K562 (cell line): ENCODE measurements around the gene THAP2. TPM values are rescaled to one million over a fixed set of nuclear protein-coding genes. Genes with fewer than 3 reads are reported as not detected.

Experiments
- AFF4 ChIP-seq: sonication (generic); formaldehyde crosslinking; IDR thresholded peaks from 2 replicates; pipeline ENCODE4 v1.8.0; 2023; ENCODE audit warnings: mild to moderate bottlenecking, missing genetic modification reagents
- ARNT ChIP-seq, 2 experiments: fragments of 450-650 bp; IDR thresholded peaks; 2 replicates each; pipeline ENCODE4 v1.6.1; 2016; ENCODE audit warnings: mild to moderate bottlenecking in 1 of 2
- CBFB ChIP-seq: sonication (generic); formaldehyde crosslinking; IDR thresholded peaks from 2 replicates; pipeline ENCODE4 v1.4.0; 2020; ENCODE audit warnings: mild to moderate bottlenecking, missing genetic modification reagents
- CBX5 ChIP-seq: IDR thresholded peaks from 2 replicates; pipeline ENCODE4 v1.6.1; 2014; ENCODE audit warnings: low read depth, borderline replicate concordance
- CHD1 ChIP-seq: fragments of 200-600 bp; sonication (generic); IDR thresholded peaks from one replicate; pipeline ENCODE4 v1.6.1; 2012; ENCODE audit warnings: mild to moderate bottlenecking, moderate library complexity, low read length, inconsistent platforms
- DDX20 ChIP-seq: fragments of 450-650 bp; IDR thresholded peaks from 2 replicates; pipeline ENCODE4 v1.6.1; 2016; ENCODE audit warnings: missing genetic modification characterization, low read depth, mild to moderate bottlenecking, missing compliant biosample characterization, moderate library complexity
- HLTF ChIP-seq: fragments of 450-650 bp; IDR thresholded peaks from 2 replicates; pipeline ENCODE4 v1.6.1; 2016
- NFRKB ChIP-seq: fragments of 450-650 bp; IDR thresholded peaks from 2 replicates; pipeline ENCODE4 v1.6.1; 2016; ENCODE audit warnings: low read depth
- NFYB ChIP-seq: IDR thresholded peaks from 2 replicates; pipeline ENCODE4 v1.6.1; 2011; ENCODE audit warnings: mild to moderate bottlenecking, moderate library complexity; ENCODE audit not compliant: insufficient read length; ENCODE audit errors: extremely low read depth
- PKNOX1 ChIP-seq: fragments of 450-650 bp; IDR thresholded peaks from 2 replicates; pipeline ENCODE4 v1.6.1; 2016
- RAD51 ChIP-seq: fragments of 450-650 bp; IDR thresholded peaks from 2 replicates; pipeline ENCODE4 v1.7.1; 2016; ENCODE audit warnings: low read depth, mild to moderate bottlenecking, borderline replicate concordance
- TAF9B ChIP-seq: fragments of 450-650 bp; IDR thresholded peaks from 2 replicates; pipeline ENCODE4 v1.6.1; 2018; ENCODE audit warnings: mild to moderate bottlenecking; ENCODE audit not compliant: partially characterized antibody
- VEZF1 ChIP-seq: fragments of 200-800 bp; sonication (Bioruptor generic); IDR thresholded peaks from 2 replicates; pipeline ENCODE4 v1.6.1; 2017; ENCODE audit warnings: missing genetic modification characterization, missing compliant biosample characterization
- ZBTB49 ChIP-seq: sonication (generic); formaldehyde crosslinking; IDR thresholded peaks from 2 replicates; pipeline ENCODE4 v1.8.0; 2022; ENCODE audit warnings: missing genetic modification reagents, mild to moderate bottlenecking, borderline replicate concordance
- ZFX ChIP-seq: sonication (generic); formaldehyde crosslinking; IDR thresholded peaks from 2 replicates; pipeline ENCODE4 v1.8.0; 2022; ENCODE audit warnings: mild to moderate bottlenecking, missing genetic modification reagents, moderate library complexity
- ZNF143 ChIP-seq: sonication (generic); formaldehyde crosslinking; IDR thresholded peaks from 2 replicates; pipeline ENCODE4 v1.9.0; 2022; ENCODE audit warnings: mild to moderate bottlenecking, missing genetic modification reagents
- ZNF239 ChIP-seq: fragments of 250-450 bp; sonication (Bioruptor Pico); IDR thresholded peaks from 2 replicates; pipeline ENCODE4 v1.4.0; 2020; ENCODE audit warnings: mild to moderate bottlenecking
- ZNF311 ChIP-seq: fragments of 250-450 bp; sonication (Bioruptor Pico); IDR thresholded peaks from 2 replicates; pipeline ENCODE4 v1.4.0; 2020; ENCODE audit warnings: mild to moderate bottlenecking, moderate library complexity
- polyA plus RNA-seq, 8 experiments: library from polyadenylated mRNA; depleted of rRNA in 4 of 8; stranded (reverse) in 5 of 8; unstranded in 3 of 8; fragments of >200 nt; fragmentation: Nextera tagmentation in 2 of 8; fragmentation: Illumina TruSeq in 1 of 8; extraction: Ambion mirVana in 2 of 8; extraction: Trizol in 1 of 8; gene quantifications; 2 replicates each; pipeline versions ENCODE4 v1.2.1 to v1.2.3, GENCODE V29; 2011 to 2014; ENCODE audit warnings: inconsistent platforms in 1 of 8, missing spikeins in 1 of 8
- total RNA-seq, 7 experiments: library from RNA; depleted of rRNA in 6 of 7; stranded (reverse); fragments of >200 nt in 6 of 7; fragmentation: Illumina TruSeq in 2 of 7; extraction: Trizol in 2 of 7; gene quantifications; 2 replicates each; pipeline versions ENCODE4 v1.2.1 to v1.2.3, GENCODE V29; 2011 to 2021; ENCODE audit warnings: low replicate concordance in 1 of 7

Gene THAP2
- total and polyA plus RNA-seq, 9 of the 15 experiments (the other 6 are each of a cell fraction or from before 2014, with no cell fraction given), result 1.8 to 18.9 (median 7.3) TPM

- TF ChIP-seq CHD1, result peak; percentile 52
- no peak for TF ChIP-seq ZNF311
- no peak for TF ChIP-seq DDX20 (tag)
- 0 out of 2 replicates have a peak, but pooled peaks have one; percentile 70 for TF ChIP-seq AFF4 (CRISPR knock-in tag)
- 0 out of 4 replicates have a peak, but pooled peaks of 1 of the 2 experiments have one; percentile 5 for TF ChIP-seq ARNT (IDR thresholded peaks at IDR 0.05)
- TF ChIP-seq NFYB, result no peak
- TF ChIP-seq TAF9B, result peak; percentile 33
- no peak for TF ChIP-seq ZNF143
- peak; percentile 33 for TF ChIP-seq ZFX (CRISPR knock-in tag)
- no peak for TF ChIP-seq ZBTB49 (CRISPR knock-in tag)
- TF ChIP-seq NFRKB, result peak; percentile 85; the same call in 1 of the 2 replicates
- no peak for TF ChIP-seq CBX5
- TF ChIP-seq HLTF, result no peak
- no peak for TF ChIP-seq RAD51
- TF ChIP-seq ZNF239 (CRISPR knock-in tag), result no peak
- 0 out of 2 replicates have a peak, but pooled peaks have one; percentile 64 for TF ChIP-seq CBFB (CRISPR knock-in tag)
- TF ChIP-seq VEZF1 (CRISPR knock-in tag), result no peak
- no peak for TF ChIP-seq PKNOX1
These were observed 449 bp downstream of the THAP2 start (continued) for GRCh38 chr12:71664411-71665089.
